Activated gamma-delta T cell treated with anti-CD3 and anti-CD28 coated beads, Interleukin-2, amount 50 U/mL, for 16 hours (primary cell): ENCODE data around the gene HOMER1.
"Not testable (repeated sequence)": the region's sequence is repeated elsewhere in the genome, so short reads cannot be mapped to it uniquely, and the experiment has no call there.

Source experiments
- DNase-seq: peaks from one replicate; pipeline ENCODE4 v3.0.0-alpha.2; 2020; ENCODE audit warnings: low read depth

The HOMER1 gene

GRCh38 chr5:79417495-79417894 lies 96.4 kb downstream of the HOMER1 start:
- no peak for DNase-seq

- DNase-seq = no peak
These were observed 97.4 kb downstream of the HOMER1 start for GRCh38 chr5:79416499-79416898.

- no peak for DNase-seq
These were observed 100.8 kb downstream of the HOMER1 start for GRCh38 chr5:79413112-79413511.

- no peak for DNase-seq
These were observed 105.9 kb downstream of the HOMER1 start for GRCh38 chr5:79408028-79408427.

- DNase-seq = no peak
These were observed 106.3 kb downstream of the HOMER1 start for GRCh38 chr5:79407591-79407990.

- no peak for DNase-seq
These were observed 112.7 kb downstream of the HOMER1 start for GRCh38 chr5:79401216-79401615.

GRCh38 chr5:79399046-79399445 lies 114.9 kb downstream of the HOMER1 start:
- DNase-seq = no peak

GRCh38 chr5:79397080-79397479 lies 116.9 kb downstream of the HOMER1 start:
- no peak for DNase-seq

GRCh38 chr5:79396265-79396664 lies 117.7 kb downstream of the HOMER1 start:
- no peak for DNase-seq

- DNase-seq = no peak
These were observed 118.6 kb downstream of the HOMER1 start for GRCh38 chr5:79395296-79395695.

GRCh38 chr5:79392776-79393175 lies 121.2 kb downstream of the HOMER1 start:
- DNase-seq = no peak

- DNase-seq = no peak
These were observed 127.3 kb downstream of the HOMER1 start for GRCh38 chr5:79386679-79387078.

GRCh38 chr5:79385126-79385525 lies 128.8 kb downstream of the HOMER1 start:
- not testable (repeated sequence) for DNase-seq

- DNase-seq = no peak
These were observed 135.3 kb downstream of the HOMER1 start for GRCh38 chr5:79378510-79379186.

GRCh38 chr5:79357398-79357797 lies 156.5 kb downstream of the HOMER1 start:
- DNase-seq = no peak

GRCh38 chr5:79349881-79350280 lies 164.1 kb downstream of the HOMER1 start:
- no peak for DNase-seq

GRCh38 chr5:79349047-79349446 lies 164.9 kb downstream of the HOMER1 start:
- no peak for DNase-seq

GRCh38 chr5:79346420-79346824 lies 167.5 kb downstream of the HOMER1 start:
- DNase-seq = no peak

- no peak for DNase-seq
These were observed 179.9 kb downstream of the HOMER1 start for GRCh38 chr5:79333852-79334557.

- DNase-seq = no peak
These were observed 183.9 kb downstream of the HOMER1 start for GRCh38 chr5:79330071-79330470.

- no peak for DNase-seq
These were observed 184.5 kb downstream of the HOMER1 start for GRCh38 chr5:79329453-79329852.
